ENCODE measurements around the gene RGS12.
"Not testable (repeated sequence)": the region's sequence is repeated elsewhere in the genome, so short reads cannot be mapped to it uniquely, and the experiment has no call there.

RGS12 gene

DNA sequence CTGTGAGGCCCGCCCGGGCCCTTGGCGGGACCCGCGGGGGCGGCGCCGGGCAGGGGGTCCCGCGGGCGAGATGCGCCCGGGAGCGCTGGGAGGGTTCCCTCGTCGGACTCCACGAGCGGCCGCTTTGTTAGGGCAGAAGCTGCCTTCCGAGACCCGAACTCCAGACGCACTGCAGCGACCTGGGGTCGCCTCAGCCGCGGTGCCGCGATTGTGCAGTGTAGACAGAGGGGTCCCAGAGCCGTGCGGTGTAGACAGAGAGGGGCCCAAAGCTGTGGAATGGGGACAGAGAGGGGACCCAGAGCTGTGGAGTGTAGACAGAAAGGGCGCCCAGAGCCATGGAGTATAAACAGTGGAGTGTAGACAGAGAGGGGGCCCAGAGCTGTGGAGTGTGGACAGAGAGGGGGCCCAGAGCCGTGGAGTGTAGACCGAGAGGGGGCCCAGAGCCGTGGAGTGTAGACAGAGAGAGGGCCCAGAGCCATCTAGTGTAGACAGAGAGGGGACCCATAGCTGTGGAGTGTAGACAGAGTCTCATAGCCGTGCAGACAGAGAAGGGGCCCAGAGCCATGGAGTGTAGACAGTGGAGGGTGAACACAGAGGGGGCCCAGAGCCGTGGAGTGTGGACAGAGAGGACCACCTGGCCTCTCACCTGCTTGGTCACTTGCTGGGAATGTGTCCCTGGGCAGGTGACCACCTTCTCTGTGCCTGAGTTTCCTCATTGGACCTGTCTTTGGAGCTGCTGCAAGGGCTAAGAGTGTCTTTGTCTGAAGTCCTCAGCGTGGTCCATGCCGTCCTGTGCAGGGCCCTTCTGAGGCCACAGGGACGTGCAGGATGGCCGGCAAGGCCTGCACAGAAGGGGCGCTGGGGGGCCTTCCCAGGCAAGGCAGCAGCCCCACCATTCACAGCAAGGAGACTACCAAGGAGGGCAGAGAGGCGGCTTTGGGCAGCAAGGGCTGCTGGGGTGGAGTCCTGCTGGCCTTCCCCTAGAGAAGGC, 875 bp downstream of the RGS12 start:
- DNase-seq (ENCODE audit: low read depth, low spot score), result no peak
- H3K27ac ChIP-seq, result no peak overlapping the region

DNA sequence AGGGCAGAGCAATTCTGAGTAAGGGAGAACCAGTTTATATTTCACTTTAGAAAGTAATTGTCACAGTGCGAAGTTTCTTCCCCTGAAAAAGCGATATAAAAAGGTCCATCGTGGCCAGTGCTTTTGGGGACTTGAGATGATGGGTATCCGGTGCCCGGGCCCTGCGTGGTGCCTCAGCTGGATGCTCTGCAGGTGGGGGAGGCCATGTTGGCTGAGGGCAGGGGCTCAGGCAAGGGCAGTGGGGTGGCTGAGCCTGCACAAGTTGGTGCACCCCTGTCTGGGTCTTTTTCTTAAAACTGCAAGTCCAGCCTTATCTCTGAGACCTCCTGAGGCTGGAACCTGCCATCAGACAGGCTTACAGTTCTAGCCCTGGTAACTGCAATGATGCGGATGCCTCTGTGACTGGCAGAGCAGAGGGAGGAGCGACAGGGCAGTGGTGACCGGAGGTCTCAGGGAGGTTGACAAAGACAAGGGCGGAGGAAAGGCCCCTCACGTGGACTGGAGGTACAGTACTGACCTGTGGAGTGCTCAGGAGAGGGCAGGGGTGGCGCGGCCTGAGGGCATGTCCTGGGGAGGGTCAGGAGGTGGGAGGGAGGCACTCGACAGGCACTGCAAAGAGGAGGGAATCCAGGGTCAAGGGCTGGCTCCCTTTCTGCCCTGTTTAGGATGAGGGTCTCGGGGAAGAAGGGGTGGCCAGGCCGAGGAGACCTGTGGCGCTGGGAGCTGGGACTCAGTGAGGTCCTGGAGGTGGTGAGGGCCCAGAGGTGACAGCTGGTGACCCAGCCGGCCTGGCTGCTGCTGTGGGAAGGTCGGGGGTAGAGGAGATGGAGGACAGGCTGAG, 1.8 kb downstream of the RGS12 start:
- H3K27ac ChIP-seq, result no peak overlapping the region
- no peak for DNase-seq (ENCODE audit: low read depth, low spot score)

DNA sequence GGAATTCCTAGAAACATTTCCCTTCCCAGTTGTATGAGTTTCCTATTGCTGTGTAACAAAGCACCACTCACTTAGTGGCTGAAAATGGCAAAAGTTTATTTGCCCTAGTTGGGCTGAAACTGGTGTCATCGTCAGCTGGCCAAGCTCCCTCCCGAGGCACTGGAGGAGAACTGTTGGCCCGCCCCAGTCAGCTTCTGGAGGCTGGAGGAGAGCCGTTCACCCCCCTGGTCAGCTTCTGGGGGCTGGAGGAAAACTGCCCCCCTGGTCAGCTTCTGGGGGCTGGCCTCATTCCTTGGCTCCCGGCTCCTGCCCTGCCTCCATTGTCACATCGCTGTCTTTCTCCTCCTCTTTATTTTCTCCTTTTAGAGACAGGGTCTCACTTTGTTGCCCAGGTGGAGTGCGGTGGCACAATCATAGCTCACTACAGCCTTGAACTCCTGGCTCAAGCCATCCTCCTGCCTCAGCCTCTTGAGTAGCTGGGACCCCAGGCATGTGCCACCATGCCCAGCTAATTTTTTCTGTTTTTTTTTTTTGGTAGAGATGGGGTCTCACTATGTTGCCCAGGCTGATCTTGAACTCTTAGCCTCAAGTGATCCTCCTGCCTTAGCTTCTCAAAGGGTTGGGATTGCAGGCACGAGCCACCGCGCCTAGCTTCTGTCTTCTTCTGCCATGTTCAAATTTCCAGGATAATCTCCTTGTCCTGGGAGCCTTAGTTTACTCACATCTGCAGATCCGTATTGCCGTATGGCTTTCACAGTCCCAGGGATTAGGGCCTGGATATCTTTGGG, 3.2 kb downstream of the RGS12 start:
- no peak overlapping the region for H3K27ac ChIP-seq
- no peak for DNase-seq (ENCODE audit: low read depth, low spot score)

DNA sequence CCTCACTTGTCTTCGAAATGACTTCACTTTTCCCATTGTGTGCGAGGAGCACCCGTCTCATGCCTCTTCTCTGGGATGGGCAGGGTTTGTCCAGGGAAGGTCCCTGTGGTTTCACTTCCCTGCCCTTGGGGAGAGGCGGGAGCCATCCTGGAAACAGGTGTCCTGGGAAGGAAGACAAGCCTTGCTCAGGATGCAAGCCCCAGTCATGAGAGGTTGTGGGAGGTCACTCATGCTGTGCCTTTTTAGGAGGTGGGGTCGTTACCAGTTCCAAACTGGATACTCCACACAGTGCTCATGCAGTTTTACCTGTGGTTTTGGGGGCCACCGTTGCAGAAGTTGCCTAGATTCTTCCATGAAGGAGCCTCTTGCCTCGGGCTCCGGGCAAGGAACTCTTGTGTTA, 3.8 kb downstream of the RGS12 start:
- DNase-seq (ENCODE audit: low read depth, low spot score), result no peak
- no peak overlapping the region for H3K27ac ChIP-seq

DNA sequence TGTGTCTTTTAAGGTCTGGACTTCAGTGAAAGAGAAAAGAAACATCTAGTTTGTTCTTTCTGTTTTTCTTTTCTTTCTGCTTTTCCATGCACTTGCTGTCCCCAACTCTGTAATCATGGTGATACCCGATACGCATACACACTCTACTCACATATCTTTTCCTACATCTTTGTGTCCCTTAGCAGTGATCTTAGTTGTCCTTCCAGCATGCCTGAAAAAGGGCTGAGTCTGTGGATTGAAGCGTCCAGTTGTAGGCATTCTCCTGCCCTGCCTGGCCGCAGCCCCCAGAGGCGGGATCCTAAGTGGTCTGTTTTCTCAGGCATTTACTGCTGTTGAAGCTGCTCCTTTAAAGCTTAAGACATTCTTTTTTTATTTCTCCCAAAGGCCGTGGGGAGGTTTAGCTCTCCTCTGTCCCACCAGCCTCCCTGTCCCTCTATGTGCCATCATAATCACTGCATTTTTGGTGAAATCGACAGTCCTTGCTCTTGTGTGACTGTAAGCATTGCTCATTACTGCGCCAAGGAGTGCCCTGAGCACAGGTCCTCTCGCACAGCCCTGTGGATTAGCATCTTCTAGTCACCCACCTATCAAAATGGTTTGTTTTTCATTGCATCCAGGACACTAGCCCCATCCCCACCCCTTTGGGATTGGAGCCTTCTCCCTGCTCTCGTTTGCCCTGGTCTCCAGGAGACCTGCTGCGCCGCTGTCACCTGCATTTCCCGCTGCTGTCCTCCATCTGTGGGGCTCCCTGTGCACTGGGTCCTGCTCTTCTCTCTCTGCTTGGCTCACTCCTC, 4.4 kb downstream of the RGS12 start:
- H3K27ac ChIP-seq, result no peak overlapping the region
- DNase-seq (ENCODE audit: low read depth, low spot score), result no peak

DNA sequence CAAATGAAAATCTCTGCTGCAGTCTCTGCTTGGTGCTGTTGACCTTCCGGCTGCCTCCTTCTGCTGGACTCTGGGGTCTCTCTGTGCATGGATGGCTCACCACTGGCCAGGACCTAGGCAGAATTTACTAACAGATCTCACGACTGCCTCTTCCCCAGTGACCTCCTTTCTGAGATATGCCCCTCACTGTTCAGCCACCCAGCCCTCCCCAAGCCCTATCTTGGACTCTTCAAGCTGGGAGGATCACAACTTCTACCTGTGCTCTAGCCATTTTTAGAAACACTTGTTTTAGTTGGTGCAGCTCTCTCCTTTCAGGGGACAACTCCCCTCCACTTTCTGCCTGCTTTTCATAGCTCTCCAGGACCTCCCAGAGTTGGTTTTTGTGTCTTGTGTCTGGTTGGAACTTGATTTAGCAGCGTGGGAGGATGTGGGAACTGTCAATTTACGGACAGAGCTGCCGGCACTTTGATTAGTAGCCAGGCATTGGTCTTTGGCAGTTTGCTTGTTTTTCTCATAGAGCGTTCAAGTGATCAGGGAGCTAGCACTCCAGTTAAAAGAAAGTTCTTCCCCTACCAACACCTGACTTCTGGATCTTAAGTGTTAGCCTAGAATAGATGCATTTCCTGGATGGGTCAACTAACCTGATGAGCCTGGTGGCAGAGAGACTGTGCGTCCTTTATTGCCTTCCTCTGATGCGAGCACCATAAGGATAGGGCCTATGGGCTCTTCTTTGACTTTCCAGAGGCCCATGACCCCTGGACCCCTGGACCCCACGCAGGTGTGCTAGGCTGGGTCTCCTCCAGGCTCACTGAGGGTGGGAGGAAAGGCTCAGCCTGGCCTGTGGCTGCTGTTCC, 6.5 kb downstream of the RGS12 start:
- H3K27ac ChIP-seq, result no peak overlapping the region
- no peak for DNase-seq (ENCODE audit: low read depth, low spot score)

DNA sequence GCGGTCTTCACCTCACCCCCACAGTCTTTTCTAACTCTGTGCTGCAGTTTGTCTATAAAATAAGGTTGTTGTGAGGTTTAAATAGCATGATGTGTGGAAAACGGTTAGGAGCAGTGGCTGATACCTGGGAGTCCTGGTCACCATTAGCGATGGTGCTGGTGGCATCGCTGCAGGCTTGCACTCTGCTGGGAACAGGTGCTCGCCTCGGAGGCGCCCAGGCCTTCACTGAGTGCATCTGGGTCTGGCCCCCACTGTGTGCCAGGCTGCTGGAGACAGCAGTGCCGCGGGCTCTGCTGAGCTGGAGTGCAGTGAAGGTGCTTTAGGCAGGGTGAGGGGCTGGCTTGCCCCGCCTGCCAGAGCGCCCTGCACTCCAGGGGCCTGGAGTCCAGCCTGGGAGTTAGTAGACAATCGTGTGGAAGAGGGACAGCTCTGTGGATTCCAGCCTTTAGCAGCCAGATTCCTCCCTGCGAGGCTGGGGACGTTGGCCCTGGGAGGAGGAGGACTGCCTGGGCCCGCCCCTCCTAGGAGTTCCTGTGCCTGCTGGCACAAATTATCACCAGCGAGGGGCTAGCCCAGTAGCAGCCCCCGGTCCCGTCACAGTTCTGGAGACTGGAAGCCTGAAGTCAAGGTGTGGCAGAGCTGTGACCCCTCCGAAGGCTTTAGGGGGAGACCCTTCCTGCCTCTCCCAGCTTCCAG, 7.3 kb downstream of the RGS12 start:
- no peak for DNase-seq (ENCODE audit: low read depth, low spot score)
- H3K27ac ChIP-seq, result no peak overlapping the region

DNA sequence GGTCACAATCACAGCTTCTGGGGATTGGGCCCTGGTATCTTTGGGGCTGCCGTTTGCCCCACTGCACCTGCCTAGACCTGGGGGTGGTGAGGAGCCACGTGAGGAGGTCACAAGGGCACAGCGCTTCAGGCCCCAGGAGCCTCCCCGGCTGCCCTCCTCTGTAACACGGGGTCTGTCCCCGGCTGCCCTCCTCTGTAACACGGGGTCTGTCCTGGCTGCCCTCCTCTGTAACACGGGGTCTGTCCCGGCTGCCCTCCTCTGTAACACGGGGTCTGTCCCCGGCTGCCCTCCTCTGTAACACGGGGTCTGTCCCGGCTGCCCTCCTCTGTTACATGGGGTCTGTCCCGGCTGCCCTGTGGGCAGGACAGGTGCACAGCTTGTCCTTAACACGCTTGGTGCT, 8.1 kb downstream of the RGS12 start:
- not testable (repeated sequence) for H3K27ac ChIP-seq

DNA sequence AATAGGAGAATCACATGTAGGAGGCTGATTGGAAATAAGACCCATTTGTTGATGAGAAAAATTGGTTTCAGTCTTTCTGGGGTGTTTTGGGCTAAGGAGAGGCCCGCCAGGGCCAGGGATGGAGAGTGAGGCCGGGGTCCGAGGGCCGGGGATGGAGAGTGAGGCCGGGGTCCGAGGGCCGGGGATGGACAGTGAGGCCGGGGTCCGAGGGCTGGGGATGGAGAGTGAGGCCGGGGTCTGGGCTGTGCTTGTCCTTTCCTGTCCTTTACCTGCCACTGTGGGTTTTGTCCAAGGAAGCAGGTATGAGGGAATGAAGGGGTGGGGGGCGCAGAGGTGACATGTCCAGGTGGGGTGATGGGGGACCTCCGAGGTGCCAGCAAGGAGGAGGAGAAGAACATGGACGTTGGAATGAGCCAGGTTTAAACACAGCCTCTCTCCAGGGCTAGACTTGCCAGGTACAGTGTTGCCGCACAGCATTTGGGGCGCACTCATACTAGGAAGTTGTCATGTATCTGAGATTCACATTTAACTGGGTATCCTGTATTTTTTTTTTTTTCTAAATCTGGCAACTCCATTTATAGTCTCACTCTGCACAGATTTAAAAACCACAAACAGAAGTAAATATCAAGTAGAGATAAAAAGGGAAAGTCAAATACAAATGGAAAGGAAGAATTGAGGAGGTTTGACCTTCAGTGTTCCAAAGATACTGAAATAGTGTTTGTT, 8.8 kb downstream of the RGS12 start:
- no peak for DNase-seq (ENCODE audit: low read depth, low spot score)
- no peak overlapping the region for H3K27ac ChIP-seq

More for the DNA sequence above, 8.1 kb downstream of the RGS12 start:
- not testable (repeated sequence) for DNase-seq (ENCODE audit: low read depth, low spot score)

DNA sequence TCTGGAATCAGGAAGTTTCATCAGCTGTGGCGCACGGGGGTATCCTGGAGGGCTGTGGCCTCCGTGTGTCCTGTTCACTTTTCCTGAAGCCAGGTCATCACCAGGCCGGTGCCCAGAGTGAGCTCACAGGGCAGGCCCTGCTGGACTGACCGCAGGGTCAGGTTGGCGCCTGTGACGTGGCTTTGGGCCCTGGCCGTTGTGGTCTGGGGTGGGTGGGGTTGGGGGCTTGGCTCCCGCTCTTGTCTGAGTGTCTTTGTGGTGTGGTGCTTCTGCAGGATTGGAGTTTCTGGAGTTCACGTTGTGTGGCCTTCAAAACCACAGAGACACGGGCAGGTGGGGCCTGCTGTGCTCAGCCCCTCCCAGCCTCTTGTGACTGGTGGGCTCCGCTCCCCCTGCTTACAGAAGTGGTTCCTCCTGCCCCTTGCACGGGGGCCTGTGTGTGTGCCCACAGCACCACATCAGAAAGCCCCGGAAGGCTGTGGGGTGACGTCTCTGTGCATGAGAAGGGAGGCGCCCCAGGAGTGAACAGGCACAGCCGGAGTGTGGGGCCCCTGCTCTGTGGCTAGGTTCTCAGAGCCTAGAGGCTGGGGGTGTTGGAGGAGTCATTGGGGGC, 9.5 kb downstream of the RGS12 start:
- no peak for DNase-seq (ENCODE audit: low read depth, low spot score)
- no peak overlapping the region for H3K27ac ChIP-seq

DNA sequence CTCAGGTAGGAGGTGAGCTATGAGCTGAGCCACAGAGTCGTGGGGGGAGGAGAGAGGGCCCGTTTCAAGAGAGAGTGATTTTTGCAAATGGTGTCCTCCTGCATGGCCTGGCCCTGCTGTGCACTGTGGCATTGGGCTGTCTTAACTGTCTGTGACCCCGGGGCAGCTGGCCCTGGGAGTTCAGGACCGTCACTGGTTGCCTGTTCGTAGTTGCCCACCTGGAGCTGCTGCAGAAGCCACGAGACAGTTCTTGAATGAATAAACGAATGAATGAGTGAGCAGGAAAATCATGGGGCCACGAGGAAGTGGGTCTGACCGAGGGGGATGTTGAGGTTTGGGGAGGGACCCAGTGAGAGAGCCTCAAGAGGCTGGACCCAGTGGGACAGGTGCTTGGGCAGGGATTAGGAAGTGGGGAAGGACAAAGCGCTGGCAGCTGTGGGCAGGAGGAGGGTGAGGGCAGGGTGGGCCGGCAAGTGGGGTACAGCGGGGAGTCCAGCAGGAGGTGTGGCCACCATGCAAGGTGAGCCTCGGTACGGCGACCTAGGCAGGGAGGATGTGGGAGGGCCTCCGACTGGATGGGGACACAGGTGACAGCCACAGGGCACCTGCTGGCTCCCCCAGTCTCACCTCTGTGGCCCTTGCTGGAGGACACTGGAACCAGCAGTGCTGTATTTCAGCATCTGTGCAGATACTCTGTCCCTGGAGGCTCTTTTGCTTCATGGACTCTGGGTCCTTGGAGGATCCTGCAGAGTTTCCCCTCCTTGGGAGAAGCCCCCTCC, 10.2 kb downstream of the RGS12 start:
- DNase-seq (ENCODE audit: low read depth, low spot score), result no peak
- H3K27ac ChIP-seq, result no peak overlapping the region

DNA sequence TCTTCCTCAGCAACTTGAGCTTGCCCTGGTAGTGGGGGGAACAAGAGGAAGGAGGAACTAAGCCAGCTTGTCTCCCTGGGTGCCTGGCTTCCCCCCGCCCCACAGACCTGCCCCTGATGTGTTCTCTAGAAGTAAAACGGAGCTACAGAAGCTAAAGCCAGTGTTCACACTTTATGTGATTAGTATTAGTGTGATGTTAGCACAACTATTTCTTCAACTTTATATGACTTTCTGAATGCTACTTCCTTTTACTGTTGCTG, 10.7 kb downstream of the RGS12 start:
- H3K27ac ChIP-seq, result no peak overlapping the region
- no peak for DNase-seq (ENCODE audit: low read depth, low spot score)

DNA sequence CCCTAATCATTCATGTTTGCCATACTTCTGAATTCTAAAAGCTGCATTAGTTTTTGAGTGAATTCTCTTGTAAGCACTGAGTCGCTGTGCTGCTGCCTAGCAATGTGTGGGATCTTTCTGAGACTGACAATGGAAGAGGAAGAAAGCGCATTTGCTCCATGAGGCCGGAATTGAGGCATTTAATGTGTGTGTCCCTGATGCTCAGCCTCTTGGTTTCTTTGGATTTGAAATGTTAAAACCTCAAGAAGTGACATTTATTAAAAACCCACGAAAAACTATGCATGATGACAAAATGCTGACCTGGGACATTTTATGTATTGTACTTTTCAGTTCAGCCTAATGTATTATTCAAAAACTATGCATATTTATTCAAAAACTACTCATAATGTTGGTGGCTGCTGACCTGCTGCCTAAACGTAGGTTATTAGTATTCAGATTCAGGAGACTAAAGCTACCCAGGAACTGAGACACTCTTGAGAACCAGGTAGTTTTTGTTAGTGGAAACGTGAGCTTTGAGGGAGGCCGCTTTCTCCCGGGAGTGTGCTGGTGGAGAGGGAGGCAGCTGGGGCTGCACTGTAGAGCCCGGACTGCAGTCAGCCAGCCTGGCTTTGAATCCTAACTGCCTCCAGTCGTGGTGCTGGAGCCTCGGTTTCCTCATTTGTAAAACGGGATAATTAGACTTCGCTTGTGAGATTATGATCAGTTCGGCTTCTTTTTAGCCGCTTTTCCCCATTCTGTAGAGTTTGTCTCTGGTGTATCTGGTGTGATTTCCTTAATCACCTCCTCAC, 11.3 kb downstream of the RGS12 start:
- DNase-seq (ENCODE audit: low read depth, low spot score), result no peak
- H3K27ac ChIP-seq, result no peak overlapping the region

DNA sequence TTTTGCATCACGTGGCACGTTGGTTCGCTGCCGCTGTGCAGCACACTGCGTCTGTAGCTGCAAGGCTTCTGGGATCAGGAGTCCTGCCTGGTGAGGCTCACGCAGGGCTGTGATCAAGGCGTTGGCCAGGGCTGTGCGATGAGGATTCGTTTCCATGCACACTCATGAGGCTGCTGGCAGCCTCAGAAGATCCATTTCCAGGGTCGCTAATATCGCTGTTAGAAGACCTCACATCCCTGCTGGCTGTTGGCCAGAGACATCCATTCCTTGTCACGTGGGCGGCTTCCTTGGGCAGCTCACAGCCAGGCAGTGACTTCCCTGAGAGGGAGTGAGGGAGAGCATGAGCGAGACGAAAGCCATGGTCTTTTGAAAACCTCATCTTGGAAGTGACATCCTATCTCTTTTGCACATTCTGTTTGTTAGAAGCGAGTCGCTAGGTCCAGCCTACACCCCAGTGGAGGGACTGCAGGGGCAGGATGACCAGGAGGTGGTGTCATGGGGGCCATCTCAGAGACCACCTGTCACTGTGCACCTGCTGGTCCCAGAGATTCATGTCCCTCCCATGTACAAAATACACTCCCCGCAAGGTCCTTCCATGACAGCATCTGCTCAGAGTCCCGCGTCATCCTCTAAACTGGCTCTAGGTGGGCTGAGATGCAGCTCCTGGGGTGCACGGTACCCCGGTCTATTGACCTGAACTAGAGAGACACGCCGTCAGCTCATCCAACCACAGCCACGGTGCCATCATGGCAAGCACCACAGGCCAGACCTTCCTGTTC, 12.2 kb downstream of the RGS12 start:
- no peak for DNase-seq (ENCODE audit: low read depth, low spot score)
- H3K27ac ChIP-seq, result no peak overlapping the region
